SIG-M5 treated with dmso at 0.1 percent for 504 hours (cell line): ENCODE data around the gene SEC14L6.

Experiments
- DNase-seq: peaks from one replicate; lab custom pipeline; 2025; ENCODE audit not compliant: unreplicated experiment; lab: John Stamatoyannopoulos, UW

Gene SEC14L6

DNA sequence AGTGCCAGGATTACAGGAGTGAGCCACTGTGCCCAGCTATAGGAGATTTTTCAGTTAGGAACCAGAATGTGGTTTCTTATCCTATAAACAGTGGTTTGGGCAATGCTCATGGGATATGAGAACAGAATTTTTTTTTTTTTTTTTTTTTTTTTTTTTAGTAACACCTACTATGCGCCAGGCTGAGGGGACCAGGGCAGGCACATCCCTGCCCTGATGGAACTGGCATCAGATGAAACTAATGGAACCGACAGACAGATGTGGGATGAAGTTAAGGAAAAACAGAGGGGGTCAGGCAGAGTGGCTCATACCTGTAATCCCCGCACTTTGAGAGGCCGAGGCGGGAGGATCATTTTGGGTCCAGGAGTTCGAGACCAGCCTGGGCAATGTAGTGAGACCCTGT is 45.9 kb downstream of the SEC14L6 start:
- no peak for DNase-seq

DNA sequence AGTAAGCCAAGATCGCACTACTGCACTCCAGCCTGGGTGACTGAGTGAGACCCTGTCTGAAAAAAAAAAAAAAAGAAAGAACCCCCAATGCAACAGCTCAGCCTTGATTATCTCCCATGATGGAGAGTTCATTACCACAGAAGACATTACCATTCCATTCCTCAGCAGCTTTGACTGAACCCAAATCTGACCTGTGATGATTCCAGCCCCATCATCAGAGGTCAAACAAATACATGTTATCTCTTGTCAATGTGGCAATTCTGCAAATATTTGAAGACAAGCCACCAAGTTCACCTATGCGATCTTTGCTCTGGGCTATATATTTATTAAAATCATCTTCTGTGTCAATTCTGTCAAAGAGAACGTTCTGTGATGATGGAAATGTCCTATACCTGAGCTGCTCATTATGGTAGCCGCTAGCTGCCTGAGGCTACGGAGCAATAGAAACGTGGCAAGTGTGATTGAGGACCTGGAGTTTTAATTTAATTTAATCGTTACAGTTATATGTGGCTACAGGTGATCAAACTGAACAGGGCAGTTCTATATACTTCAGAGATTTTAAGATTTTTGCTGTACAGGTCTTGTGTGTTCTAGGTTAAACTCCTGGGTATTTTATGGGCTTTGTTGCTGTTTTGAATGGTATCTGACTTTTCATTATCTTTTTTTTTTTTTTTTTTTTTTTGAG is 48.9 kb downstream of the SEC14L6 start:
- no peak for DNase-seq

GRCh38 chr22:30495041-30495784 is 51.3 kb downstream of the SEC14L6 start:
- no peak for DNase-seq

DNA sequence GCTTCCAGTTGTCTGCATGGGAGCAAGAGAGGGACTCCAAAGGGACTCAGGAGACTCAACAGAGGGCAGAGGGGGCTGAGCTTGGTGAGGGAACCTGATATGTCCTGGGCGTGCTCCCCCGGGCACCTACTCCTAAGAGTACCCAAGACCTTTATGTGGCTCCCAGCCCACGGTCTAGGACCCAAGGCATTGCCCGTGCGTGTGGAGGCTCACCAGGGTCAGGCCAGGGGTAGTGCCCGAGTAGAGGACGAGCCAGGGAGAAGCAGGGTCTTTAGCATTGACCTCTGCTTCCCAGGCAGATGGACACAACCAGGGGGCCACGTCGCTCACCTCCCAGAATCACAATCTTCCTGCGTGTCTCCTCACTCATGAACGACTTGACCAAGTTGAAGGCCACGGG is 54.4 kb downstream of the SEC14L6 start:
- no peak for DNase-seq

- DNase-seq = no peak
Measured at GRCh38 chr22:30491381-30491780, 55.2 kb downstream of the SEC14L6 start.

- no peak for DNase-seq
Measured at GRCh38 chr22:30490399-30490798, 56.1 kb downstream of the SEC14L6 start.

GRCh38 chr22:30488121-30488520 is 58.4 kb downstream of the SEC14L6 start:
- no peak for DNase-seq

- DNase-seq = no peak
Measured at GRCh38 chr22:30486661-30487115, 59.9 kb downstream of the SEC14L6 start.

DNA sequence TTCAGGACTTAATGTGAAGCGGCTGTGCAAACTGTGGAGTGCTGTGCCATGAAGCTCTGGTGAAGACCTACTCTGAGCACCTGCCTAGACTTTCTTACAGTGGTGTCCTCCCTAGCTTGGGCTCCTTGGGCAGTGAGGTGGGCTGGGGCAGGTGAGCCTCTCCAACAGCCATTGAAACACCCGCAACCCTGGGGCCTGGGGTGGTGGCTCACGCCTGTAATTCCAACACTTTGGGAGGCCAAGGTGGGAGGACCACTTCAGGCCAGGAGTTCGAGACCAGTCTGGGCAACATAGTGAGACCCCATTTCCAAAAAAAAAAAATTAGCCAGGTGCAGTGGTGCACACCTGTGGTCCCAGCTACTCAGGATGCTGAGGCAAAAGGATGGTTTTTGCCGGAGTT is 60.4 kb downstream of the SEC14L6 start:
- DNase-seq = no peak

DNA sequence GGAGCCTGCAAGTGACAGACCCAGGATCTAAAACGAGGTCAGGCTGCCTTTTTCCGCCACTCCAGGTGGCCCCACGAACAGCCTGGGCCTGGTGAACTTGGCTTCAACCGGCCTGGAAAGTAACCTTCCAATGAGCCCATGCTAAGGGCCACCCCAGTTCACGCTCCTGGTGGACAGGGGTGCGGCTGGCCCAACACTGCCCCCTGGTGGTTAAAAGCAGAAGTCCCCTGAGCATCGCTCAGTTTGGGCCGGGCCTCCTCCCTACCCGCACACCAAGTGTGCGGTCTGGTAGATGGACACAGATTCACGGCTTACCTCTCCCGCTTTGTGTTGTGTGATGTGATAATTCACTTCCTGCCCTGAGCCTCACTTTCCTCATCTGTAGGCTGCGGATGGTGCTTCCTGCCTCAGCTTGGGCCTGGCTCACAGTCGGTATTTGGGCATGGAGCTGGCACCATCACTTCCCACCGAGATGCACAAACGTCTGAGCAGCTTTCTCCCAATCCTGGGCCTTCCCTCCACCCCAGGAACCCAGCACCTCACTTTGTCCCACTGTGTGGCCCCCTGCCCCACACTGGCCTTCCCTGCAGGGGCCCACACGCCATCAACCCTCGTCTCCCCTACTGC is 61.1 kb downstream of the SEC14L6 start:
- DNase-seq = peak; percentile 38

GRCh38 chr22:30483169-30483568 is 63.4 kb downstream of the SEC14L6 start:
- no peak for DNase-seq

GRCh38 chr22:30481711-30482110 is 64.8 kb downstream of the SEC14L6 start:
- DNase-seq = no peak

DNA sequence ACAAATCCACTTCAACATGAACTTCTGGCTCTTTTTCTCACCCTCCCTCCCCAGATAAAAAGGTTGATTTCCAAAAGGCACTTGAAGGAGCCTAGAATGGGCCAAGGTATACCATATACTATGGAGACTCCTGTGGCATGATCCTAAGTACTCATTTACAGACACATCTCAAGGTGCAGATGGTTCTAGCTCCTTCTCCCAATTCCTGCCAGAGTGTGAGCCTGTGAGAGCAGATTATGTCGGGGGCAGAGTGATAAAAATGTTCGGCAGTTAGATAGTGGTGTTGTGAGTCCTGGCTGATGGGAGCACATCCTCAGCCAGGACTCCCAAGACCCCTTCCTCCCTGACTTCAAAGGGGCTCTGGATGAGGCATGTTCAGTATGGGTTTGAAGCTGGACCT is 66.6 kb downstream of the SEC14L6 start:
- no peak for DNase-seq

DNA sequence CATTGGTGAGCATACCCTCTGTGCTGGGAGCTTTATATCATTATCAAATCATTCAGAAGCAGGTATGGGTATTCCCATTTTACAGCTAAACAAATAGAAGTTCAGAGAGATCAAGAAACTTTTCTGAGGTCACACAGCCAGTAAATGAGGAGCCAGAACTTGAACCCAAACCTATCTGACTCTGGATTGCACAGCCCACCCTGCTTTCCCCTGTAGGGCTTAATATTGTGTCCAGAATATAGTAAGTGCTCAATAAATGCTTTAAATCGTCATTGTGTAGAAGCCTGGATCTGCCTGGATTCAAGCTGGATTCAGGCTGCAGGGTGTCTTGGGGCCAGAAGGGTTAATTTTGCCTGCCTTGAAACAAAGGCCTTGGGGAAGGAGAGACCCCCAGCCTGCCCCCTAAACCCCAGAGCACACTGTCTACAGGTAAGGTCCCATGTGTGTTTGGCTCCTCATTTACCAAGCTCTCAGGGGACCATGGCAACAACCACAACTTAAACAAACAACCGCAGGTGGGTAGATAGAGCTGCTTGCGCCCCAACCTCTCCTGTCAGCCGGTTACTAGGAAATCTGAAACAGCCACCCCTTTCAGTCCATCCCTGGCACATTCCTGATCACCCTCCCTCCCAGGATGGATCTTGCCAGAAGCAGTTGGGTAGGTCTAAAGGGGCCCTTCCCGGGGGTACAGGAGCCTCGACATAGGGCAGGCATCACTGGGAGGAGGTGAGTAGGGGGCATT is 71.7 kb downstream of the SEC14L6 start:
- no peak for DNase-seq

DNA sequence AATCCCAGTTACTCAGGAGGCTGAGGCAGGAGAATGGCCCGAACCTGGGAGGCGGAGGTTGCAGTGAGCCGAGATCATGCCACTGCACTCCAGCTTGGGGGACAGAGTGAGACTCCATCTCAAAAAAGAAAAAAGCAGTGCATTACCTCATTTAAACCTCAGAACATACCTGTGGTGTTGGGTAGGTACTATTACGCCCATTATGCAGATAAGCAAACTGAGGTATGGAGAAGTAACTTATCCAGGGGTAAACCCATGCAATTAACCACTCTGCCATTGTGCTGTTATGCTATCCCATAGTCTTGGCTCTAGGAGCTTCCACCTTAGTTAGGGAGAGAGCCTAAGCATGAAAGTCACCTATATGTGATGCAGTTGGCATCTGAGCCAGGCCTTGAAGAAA is 72.4 kb downstream of the SEC14L6 start:
- DNase-seq = no peak

DNA sequence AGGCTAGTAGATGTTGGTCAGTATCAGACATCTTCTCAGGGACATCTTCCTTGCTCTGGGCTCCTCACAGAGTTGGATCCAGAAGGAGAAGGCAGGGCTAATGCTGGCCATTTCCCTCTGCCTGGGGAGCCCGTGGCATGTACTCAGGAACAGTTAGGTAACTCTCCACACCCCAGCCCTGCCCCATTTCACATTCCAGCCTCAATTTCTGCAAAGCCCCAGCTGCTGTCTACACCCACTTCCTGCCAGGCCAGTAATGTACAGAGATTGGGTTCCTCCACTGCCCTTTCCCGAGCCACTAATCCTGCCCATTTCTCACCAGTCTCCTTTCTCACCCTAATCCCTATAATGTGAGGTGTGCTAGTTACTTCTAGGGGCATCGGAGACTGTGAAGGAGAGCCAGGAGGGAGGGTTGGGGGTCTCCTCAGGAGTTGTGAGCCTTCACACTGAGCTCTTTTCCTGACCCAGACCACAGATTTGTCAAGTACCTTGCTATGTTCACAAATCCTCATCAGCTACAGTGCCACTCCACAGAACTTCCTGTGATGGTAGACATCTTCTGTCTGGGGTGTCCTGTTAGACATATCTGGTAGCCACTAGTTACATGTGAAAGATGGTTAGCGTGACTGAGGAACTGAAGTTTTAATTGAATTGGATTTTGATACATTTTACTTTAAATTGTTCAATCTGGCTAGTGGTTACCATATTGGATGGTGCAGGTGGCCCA is 73.4 kb downstream of the SEC14L6 start:
- DNase-seq = no peak
